Measurements from ENCODE around the gene CDK19. TPM values are rescaled to one million over a fixed set of nuclear protein-coding genes. Genes with fewer than 3 reads are reported as not detected.

CDK19 gene
- total and polyA plus RNA-seq, 2 of the 4 experiments (the other 2 are of a cell fraction): 6.0 to 6.8 TPM

DNA sequence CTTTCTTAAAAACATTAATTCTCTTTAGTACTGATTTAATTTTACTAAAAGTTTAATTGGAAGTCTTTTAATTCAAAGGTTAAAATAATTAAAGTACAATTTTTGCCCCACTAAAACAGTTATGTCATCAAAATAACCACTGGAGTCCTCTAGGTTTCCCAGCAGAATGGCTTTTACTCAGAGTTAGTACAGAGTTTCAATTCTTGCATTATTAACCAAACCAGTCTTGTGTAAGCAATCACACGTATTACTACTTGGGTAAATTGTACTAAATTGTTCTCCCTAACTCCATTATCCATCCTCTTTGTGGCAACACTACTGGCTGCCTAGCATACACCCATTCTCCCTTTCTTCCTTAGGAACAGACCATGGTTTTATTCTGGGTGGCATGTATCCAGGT is 36.9 kb downstream of the CDK19 start:
- H4K5ac ChIP-seq (ENCODE audit: low read depth, low read length): no peak overlapping the region
- no peak overlapping the region for H2AK9ac ChIP-seq (replicated peaks; ENCODE audit: low read depth, low read length, poor library complexity)
- dilution Hi-C loops (cut with HindIII; ENCODE audit: low sequenced_read_pairs, unreplicated experiment): no loop called here
- in situ Hi-C loops (cut with MboI; ENCODE audit: low sequenced_read_pairs): no loop called here
- no peaks in the 10 kb centered on the region for H3K9me3 ChIP-seq (ENCODE audit: control insufficient read depth, insufficient read depth, low read length)
- peaks cover 15 to 35% of the 10 kb centered on the region in 2 experiments for H3K79me1 ChIP-seq (ENCODE audit: low read depth in 1 of 2, low read length in 2 of 2)
- ChIA-PET POLR2A (ENCODE audit: unreplicated experiment) (no interaction called here), CTCF (no interaction called here)
- no peak overlapping the region for H4K8ac ChIP-seq (ENCODE audit: low read depth in 2 of 2, low read length in 2 of 2)
- H3K14ac ChIP-seq (replicated peaks; ENCODE audit: low read depth, low read length): no peak overlapping the region
- no peaks in the 10 kb centered on the region for H3K9me1 ChIP-seq (ENCODE audit: insufficient read depth, low read length)
- H2BK20ac ChIP-seq (ENCODE audit: low read depth, low read length): no peak overlapping the region
- no peak overlapping the region for H3K56ac ChIP-seq (ENCODE audit: extremely low read depth, insufficient read depth, low read length)
- DNase-seq: no peak
- intact Hi-C loops (cut with micrococcal nuclease): no loop called here
- no peak overlapping the region for H2AFZ ChIP-seq (replicated peaks; ENCODE audit: low read length, poor library complexity)
- H2BK120ac ChIP-seq (ENCODE audit: low read depth, low read length): no peak overlapping the region
- H2AK5ac ChIP-seq (ENCODE audit: low read depth, low read length): no peak overlapping the region
- H3K23ac ChIP-seq (ENCODE audit: low read depth, low read length): no peak overlapping the region
- H3K4me2 ChIP-seq (ENCODE audit: low read depth, low read length): no peak overlapping the region
- BruUV-seq (replicated peaks): no TSS peak
- TF ChIP-seq BHLHE40 (IDR thresholded peaks at IDR 0.05; ENCODE audit: low read depth, low read length) (no peak), NFE2L2 (IDR thresholded peaks at IDR 0.05; ENCODE audit: low read depth, low read length) (no peak), MXI1 (IDR thresholded peaks at IDR 0.05; ENCODE audit: borderline replicate concordance, low read depth, low read length) (no peak), CEBPB (IDR thresholded peaks at IDR 0.05; ENCODE audit: low read depth, low read length) (no peak), RCOR1 (IDR thresholded peaks at IDR 0.05; ENCODE audit: insufficient replicate concordance, low read length) (no peak), SMC3 (IDR thresholded peaks at IDR 0.05; ENCODE audit: low read depth, low read length) (no peak), MAZ (IDR thresholded peaks at IDR 0.05; ENCODE audit: borderline replicate concordance, low read depth, low read length) (no peak), CHD1 (IDR thresholded peaks at IDR 0.05; ENCODE audit: low read depth, low read length) (no peak), RAD21 (IDR thresholded peaks at IDR 0.05; ENCODE audit: low read length) (no peak), POLR2A (IDR thresholded peaks at IDR 0.05; ENCODE audit: low read depth, low read length) (no peak), FOS (IDR thresholded peaks at IDR 0.05; ENCODE audit: low read depth, low read length) (no peak)
- TF ChIP-seq, protein P1, sequence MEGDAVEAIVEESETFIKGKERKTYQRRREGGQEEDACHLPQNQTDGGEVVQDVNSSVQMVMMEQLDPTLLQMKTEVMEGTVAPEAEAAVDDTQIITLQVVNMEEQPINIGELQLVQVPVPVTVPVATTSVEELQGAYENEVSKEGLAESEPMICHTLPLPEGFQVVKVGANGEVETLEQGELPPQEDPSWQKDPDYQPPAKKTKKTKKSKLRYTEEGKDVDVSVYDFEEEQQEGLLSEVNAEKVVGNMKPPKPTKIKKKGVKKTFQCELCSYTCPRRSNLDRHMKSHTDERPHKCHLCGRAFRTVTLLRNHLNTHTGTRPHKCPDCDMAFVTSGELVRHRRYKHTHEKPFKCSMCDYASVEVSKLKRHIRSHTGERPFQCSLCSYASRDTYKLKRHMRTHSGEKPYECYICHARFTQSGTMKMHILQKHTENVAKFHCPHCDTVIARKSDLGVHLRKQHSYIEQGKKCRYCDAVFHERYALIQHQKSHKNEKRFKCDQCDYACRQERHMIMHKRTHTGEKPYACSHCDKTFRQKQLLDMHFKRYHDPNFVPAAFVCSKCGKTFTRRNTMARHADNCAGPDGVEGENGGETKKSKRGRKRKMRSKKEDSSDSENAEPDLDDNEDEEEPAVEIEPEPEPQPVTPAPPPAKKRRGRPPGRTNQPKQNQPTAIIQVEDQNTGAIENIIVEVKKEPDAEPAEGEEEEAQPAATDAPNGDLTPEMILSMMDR (conservative IDR thresholded peaks at IDR 0.05; ENCODE audit: low read depth, low read length): no peak
- TF ChIP-seq, protein P2, sequence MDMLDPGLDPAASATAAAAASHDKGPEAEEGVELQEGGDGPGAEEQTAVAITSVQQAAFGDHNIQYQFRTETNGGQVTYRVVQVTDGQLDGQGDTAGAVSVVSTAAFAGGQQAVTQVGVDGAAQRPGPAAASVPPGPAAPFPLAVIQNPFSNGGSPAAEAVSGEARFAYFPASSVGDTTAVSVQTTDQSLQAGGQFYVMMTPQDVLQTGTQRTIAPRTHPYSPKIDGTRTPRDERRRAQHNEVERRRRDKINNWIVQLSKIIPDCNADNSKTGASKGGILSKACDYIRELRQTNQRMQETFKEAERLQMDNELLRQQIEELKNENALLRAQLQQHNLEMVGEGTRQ (IDR thresholded peaks at IDR 0.05; ENCODE audit: low read depth, low read length): no peak
- TF ChIP-seq, protein P3, sequence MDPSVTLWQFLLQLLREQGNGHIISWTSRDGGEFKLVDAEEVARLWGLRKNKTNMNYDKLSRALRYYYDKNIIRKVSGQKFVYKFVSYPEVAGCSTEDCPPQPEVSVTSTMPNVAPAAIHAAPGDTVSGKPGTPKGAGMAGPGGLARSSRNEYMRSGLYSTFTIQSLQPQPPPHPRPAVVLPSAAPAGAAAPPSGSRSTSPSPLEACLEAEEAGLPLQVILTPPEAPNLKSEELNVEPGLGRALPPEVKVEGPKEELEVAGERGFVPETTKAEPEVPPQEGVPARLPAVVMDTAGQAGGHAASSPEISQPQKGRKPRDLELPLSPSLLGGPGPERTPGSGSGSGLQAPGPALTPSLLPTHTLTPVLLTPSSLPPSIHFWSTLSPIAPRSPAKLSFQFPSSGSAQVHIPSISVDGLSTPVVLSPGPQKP (IDR thresholded peaks at IDR 0.05; ENCODE audit: borderline replicate concordance, low read depth, low read length): no peak
- WGBS, 2 experiments (ENCODE audit: extremely low coverage in 2 of 2, insufficient read length in 1 of 2): no CpG with 5 or more reads among the region's 1 CpG
- H3K18ac ChIP-seq (ENCODE audit: low read depth, low read length): no peak overlapping the region
- no peak overlapping the region for H3K4me3 ChIP-seq (ENCODE audit: insufficient read depth, low read depth, low read length)
- H3K4ac ChIP-seq (ENCODE audit: low read depth, low read length): no peak overlapping the region
- H3K4me1 ChIP-seq (ENCODE audit: control insufficient read depth, insufficient read depth, low read length): no peaks in the 10 kb centered on the region
- H4K91ac ChIP-seq (ENCODE audit: insufficient read depth, low read depth, low read length): no peak overlapping the region
- H2BK5ac ChIP-seq (ENCODE audit: low read depth, low read length, poor library complexity, severe bottlenecking): no peak overlapping the region
- H3K36me3 ChIP-seq (ENCODE audit: control insufficient read depth, insufficient read depth, low read length): no peaks in the 10 kb centered on the region
- no peak overlapping the region for H2BK15ac ChIP-seq (ENCODE audit: low read depth, low read length)
- ATAC-seq (ENCODE audit: low read depth): no peak
- no peak overlapping the region for H3K9ac ChIP-seq (ENCODE audit: low read depth, low read length)
- no peaks in the 10 kb centered on the region for H4K20me1 ChIP-seq (ENCODE audit: insufficient read depth, low read length)
- H3K27ac ChIP-seq (ENCODE audit: insufficient read depth, low read length): no peak overlapping the region
- no peaks in the 10 kb centered on the region for H3K27me3 ChIP-seq (ENCODE audit: control insufficient read depth, insufficient read depth, low read length)

Measured in IMR-90 (cell line).